HCT116 (cell line): ENCODE results near the gene SMARCD2. TPM values are rescaled to one million over a fixed set of nuclear protein-coding genes. Genes with fewer than 3 reads are reported as not detected.

Source experiments
- ELF1 ChIP-seq: IDR thresholded peaks from 2 replicates; pipeline ENCODE4 v1.6.1; 2012; ENCODE audit warnings: low read depth, borderline replicate concordance
- total RNA-seq: library from RNA; stranded (reverse); gene quantifications from one replicate; pipeline ENCODE4 v1.2.1, GENCODE V29; 2021; ENCODE audit not compliant: unreplicated experiment
- TF ChIP-seq, protein P1 (sequence below): IDR thresholded peaks from 2 replicates; pipeline ENCODE4 v1.6.1; 2011; ENCODE audit warnings: mild to moderate bottlenecking, low read length, moderate library complexity; ENCODE audit not compliant: insufficient replicate concordance; ENCODE audit errors: extremely low read depth

The SMARCD2 gene
- total RNA-seq, 1 experiment from 2014 or later = 168 TPM

- TF ChIP-seq, protein P1, sequence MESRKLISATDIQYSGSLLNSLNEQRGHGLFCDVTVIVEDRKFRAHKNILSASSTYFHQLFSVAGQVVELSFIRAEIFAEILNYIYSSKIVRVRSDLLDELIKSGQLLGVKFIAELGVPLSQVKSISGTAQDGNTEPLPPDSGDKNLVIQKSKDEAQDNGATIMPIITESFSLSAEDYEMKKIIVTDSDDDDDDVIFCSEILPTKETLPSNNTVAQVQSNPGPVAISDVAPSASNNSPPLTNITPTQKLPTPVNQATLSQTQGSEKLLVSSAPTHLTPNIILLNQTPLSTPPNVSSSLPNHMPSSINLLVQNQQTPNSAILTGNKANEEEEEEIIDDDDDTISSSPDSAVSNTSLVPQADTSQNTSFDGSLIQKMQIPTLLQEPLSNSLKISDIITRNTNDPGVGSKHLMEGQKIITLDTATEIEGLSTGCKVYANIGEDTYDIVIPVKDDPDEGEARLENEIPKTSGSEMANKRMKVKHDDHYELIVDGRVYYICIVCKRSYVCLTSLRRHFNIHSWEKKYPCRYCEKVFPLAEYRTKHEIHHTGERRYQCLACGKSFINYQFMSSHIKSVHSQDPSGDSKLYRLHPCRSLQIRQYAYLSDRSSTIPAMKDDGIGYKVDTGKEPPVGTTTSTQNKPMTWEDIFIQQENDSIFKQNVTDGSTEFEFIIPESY = no peak
- TF ChIP-seq ELF1 = no peak
Observed at GRCh38 chr17:63783522-63783921, 59.0 kb downstream of the SMARCD2 start (continued).

Other genes with a start within 250 kb of the SMARCD2 start
- 39.6 TPM for gene TACO1, start 241.8 kb downstream of the SMARCD2 start, total RNA-seq
- gene MAP3K3, start 220.3 kb downstream of the SMARCD2 start, total RNA-seq = 18.5 TPM
- gene LIMD2, start 142.6 kb downstream of the SMARCD2 start, total RNA-seq = 8.4 TPM
- gene STRADA, start 100.9 kb downstream of the SMARCD2 start, total RNA-seq = 38.0 TPM
- gene CCDC47, start 69.1 kb downstream of the SMARCD2 start, total RNA-seq = 117 TPM
- 174 TPM for gene DDX42, start 68.5 kb downstream of the SMARCD2 start, total RNA-seq
- 193 TPM for gene PSMC5, start 15.3 kb downstream of the SMARCD2 start, total RNA-seq
- gene FTSJ3, start 15.0 kb downstream of the SMARCD2 start, total RNA-seq = 70.9 TPM
- not detected for gene CSH2, start 31.0 kb upstream of the SMARCD2 start, total RNA-seq
- gene GH2, start 39.3 kb upstream of the SMARCD2 start, total RNA-seq = not detected
- gene CSH1, start 53.9 kb upstream of the SMARCD2 start, total RNA-seq = not detected
- gene CSHL1, start 68.6 kb upstream of the SMARCD2 start, total RNA-seq = not detected
- not detected for gene GH1, start 76.2 kb upstream of the SMARCD2 start, total RNA-seq
- 0.59 TPM for gene CD79B, start 89.6 kb upstream of the SMARCD2 start, total RNA-seq
- 2.7 TPM for gene SCN4A, start 130.2 kb upstream of the SMARCD2 start, total RNA-seq
- gene PRR29, start 155.7 kb upstream of the SMARCD2 start, total RNA-seq = not detected
- gene ICAM2, start 177.9 kb upstream of the SMARCD2 start, total RNA-seq = 0.61 TPM